Measurements from ENCODE around the gene DKK3.
"Not testable (repeated sequence)": the region's sequence is repeated elsewhere in the genome, so short reads cannot be mapped to it uniquely, and the experiment has no call there.

Gene DKK3

GRCh38 chr11:12007769-12008737, at the start of gene DKK3:
DKK3 (minus strand) TSS chr11:12008626; CDS start chr11:12008582, 44 bp downstream.
- DNase-seq (ENCODE audit: low read depth) = no peak

GRCh38 chr11:12057299-12057980, 49.0 kb upstream of the DKK3 start:
- no peak for DNase-seq (ENCODE audit: low read depth)

DNA sequence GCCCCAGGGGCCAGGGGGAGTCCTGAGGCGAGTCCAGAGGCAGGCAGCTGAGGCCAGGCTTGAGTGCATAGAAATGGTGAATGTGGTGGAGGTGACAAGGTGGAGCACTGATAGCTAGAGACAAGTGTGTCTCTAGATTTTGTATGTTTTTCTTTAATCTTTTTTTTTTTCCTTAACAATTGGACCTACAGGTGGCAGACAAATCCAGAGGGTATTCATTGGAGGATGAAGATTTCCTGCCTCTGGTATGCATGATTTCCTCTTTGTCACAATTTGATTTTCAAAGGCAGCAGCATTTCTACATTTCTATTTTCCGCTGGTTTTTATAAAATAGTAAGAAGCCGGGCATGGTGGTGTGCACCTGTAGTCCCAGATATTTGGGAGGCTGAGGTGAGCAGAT, 47.7 kb upstream of the DKK3 start:
- DNase-seq (ENCODE audit: low read depth) = no peak

- no peak for DNase-seq (ENCODE audit: low read depth)
Observed at GRCh38 chr11:12053606-12054361, 45.4 kb upstream of the DKK3 start.

DNA sequence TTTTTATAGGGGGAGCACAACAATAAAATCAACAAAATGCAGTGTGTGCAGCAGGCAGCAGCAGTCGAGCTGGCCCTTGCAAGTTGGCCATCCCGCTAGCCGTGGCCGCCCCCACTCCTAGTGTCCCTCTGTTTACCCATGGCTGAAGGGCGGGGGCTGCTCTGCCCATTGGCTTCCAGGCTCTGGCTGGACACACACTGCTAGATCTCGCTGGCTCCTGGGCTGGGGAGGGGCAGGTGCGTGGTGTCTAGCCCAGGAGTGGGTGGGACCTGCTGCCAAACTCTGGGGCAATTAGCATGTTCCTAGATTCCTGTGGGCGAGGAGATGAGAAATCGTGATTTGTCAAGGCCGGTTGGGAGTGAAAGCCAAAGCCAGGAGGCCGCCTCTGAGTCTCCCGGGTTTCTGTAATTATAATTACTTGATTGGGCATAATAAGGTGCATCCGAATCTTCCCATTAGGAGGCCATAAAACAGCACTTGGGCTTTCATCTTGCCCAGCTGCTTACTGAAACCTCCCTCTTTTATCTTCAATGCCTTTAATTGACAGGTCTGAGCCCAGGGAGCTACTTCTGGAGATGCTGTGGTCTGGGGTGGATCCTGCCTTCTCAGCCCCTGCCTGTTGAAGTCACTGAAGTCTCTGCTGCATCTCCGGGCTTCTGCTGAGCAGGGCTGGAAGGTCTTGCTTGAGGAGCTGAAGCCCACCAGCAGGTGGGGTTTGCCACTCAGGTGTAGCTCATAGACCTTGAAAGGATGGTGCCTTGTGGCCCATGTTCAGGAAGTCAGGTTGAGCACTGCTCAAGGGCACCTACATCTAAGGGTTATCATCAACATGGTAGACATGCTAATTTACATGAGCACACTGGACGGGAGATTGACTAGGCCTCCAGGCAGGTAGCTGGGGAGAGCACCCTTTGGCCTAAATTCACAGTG, 44.5 kb upstream of the DKK3 start:
- DNase-seq (ENCODE audit: low read depth) = no peak

DNA sequence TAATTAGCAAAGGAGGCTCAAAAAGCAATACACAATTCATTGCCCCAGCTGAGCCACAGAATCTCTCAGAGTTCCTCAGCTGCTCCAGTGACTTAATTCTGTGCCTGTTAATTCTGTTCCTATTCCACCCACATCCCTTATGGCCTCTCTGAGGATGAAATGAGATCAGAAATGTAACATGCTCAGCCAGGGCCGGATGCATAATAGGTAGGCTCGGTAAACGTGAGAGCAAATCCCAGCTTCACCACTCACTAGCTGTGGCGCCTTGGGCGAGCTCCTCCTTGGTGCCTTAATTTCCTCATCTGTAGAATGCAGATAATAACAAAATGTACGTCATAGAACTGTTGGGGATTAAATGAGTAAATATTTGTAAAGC, 42.8 kb upstream of the DKK3 start:
- DNase-seq (ENCODE audit: low read depth) = no peak

DNA sequence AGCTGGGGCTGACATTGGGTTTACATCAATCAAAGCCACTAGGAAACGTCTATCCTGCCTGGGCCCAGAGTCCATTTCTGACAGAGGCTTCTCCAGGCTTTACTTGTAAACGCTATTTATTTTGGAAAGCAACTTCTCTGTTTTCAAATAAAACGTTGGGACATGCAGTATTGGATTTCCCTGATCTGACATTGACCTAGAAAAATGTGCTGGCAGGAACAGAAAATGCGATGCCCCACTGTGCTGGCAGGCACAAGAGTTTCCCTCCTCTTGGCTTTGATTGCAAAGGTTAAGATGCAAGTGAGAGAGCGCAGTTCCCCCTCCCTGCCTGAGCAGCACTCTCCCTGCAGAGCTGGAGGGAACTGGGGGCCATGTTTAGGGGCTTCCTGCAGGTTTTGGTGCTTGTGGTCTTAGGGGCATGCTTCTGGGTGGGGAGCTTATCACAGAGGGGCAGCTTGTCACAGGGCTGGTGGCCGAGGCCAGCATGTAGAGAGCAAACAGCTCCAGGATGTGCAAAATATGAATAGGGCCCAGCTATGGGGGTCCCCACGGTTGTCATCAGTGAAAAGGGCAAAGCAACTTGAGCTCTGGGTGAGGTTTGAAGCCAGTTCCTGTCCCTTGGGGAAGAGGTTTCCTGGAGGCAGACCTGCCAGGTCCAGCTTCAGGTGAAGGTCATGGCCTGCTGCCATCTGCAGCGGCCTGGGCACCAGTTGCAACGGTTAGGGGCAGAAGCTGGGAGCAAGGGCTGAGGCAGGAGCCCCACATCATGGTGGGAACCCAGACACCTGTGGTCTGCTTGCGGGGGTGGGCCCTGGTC, 42.3 kb upstream of the DKK3 start:
- no peak for DNase-seq (ENCODE audit: low read depth)

DNA sequence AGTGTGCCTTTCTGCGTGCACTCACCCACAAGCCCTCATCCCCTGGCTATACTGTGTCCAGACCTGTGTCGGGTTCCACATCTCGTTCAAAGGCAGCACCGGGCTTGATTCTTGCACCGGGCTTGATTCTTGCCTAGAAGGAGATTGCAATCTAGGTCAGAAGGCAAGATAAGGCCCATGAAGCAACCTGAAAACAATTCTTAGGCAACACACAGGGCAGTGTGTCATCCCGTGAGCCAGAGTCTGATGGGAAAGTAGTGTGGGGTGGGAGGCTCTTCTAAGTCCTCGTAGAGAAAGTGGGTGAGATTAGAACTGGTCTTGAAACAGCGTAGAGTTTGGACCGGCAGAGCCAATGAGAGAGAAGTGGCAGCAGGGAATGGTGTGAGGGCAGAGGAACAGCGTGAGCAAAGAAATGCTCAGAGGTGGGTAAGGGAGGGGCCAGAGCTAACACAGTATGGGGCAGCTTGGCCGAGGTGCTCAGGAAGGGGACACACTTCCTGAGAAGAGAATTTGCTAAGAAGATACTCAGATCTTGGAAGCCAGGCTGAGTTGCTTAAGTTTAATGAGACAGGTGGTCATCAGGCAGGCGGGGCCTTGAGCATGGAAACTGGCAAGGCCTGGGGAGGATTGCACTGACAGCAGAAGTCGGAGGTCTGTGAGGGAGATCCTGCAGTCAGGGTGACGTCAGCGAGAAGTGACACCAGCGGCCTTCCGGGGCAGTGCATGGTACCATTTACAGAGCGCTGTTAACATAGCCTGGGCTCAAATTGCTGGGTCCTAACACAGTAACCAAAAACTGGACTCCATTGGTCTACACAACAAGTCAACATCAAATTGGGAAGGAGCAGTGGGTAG, 40.7 kb upstream of the DKK3 start:
- no peak for DNase-seq (ENCODE audit: low read depth)

DNA sequence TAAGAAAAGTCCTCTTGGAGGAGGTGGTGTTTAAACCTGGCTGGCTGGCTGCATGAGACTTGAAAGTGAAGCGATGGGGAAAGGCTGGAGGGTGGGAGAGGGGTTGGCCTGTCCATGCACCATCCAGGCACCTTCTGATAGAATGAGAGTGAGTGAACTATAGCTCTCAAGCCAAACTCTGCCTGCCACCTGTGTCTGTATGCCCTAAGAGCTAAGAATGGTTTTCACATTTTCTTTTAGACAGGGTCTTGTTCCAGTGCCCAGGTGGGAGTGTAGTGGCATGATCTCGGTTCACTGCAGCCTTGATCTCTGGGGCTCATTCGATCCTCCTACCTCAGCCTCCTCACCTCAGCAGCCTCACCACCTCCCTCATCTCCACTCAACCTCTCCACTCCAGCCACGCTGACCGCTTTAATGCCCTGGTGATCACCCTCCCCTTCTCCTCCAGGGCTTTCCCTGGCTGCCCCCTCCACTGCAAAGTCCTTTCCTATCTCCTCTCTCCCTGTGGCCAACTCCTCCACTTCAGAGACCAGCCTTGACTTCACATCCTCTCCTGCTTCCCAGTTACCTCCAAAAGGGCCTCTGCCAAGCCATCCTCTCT, 38.3 kb upstream of the DKK3 start:
- no peak for DNase-seq (ENCODE audit: low read depth)

DNA sequence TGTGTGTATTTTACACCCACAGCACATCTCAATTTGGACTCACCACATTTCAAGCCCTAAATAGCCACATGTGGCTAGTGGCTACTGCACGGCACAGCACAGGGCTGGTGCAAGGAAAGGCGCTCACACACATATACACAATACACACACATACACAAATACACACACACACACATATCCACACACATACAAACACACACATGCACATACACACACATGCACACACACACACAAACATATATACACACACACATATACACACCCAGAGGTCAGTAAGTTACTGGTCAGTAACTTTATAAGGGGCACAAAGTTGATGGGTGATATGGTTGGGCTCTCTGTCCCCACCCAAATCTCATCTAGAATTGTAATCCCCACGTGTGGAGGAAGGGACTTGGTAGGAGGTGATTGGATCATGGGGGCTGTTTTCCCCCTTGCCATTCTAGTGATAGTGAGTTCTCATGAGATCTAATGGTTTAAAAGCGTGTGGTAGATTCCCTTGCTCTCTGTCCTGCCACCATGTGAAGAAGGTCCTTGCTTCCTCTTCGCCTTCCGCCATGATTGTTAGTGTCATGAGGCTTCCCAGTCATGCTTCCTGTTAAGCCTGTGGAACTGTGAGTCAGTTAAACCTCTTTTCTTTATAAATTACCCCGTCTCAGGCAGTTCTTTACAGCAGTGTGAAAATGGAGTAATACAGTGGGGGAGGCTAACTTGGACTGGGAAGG, 37.6 kb upstream of the DKK3 start:
- no peak for DNase-seq (ENCODE audit: low read depth)

DNA sequence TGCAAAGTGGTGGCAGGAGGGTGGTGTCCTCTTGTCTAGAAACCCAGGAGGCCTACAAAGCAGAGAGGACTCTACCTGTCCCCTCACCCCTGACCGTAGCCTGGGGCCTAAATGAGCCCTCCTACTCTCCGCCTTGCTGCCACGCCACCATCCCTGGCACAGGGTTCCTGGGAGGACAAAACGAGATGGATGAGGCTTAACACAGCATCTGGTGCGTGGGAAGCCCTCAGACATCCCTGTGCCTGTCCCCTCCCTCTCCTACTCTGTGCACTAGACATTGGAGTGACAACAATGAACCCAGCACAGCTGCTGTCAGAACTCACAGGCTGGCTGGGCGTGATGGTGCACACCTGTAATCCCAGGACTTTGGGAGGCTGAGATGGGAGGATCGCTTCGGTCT, 36.4 kb upstream of the DKK3 start:
- DNase-seq (ENCODE audit: low read depth) = no peak

- peak; percentile 48 for DNase-seq (ENCODE audit: low read depth)
Observed at GRCh38 chr11:12043959-12044791, 35.7 kb upstream of the DKK3 start.

DNA sequence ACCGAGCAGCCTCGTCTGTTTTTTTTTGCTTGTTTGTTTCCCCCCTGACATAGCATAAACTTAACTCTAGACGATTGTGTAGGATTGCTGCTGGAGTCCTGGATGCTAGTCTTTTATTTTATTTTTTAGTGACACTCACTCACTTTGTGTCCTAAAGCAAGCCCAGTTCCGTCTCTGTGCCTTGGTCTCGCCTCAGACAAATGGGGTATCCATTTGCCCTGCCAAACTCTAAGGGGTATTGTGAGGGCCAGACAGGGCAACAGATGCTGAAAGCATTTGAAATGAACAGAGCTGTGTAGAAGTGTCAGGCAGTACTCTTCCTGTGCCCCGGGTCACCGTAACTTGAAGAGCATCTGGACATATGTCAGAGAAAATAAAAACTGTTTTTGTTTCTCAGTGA, 34.8 kb upstream of the DKK3 start:
- no peak for DNase-seq (ENCODE audit: low read depth)

GRCh38 chr11:12042215-12042676, 33.8 kb upstream of the DKK3 start:
- no peak for DNase-seq (ENCODE audit: low read depth)

- not testable (repeated sequence) for DNase-seq (ENCODE audit: low read depth)
Observed at GRCh38 chr11:12040719-12041118, 32.3 kb upstream of the DKK3 start.

DNA sequence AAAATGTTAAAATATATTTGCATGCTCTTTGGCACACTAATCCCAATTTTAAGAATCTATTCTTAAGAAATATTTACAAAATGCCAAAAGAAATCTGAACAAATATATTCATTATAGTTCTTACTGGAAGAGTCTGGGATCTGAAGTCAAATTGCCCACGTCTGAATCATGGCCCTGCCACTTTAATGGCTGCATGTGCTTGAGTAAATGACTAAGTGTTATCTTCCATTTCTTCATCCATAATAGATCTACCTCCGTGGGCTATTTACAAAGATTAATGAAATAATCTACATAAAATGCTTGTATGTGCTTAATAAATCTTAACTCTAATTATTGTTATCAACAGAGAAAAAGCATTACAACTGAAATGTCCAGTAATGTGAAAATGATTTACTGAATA, 24.5 kb upstream of the DKK3 start:
- no peak for DNase-seq (ENCODE audit: low read depth)

- DNase-seq (ENCODE audit: low read depth) = no peak
Observed at GRCh38 chr11:12031856-12032544, 23.6 kb upstream of the DKK3 start.

Measured in activated T-cell treated with anti-CD3 and anti-CD28 coated beads for 24 hours (primary cell).